ENCODE results near the gene TREH. TPM values are rescaled to one million over a fixed set of nuclear protein-coding genes. Genes with fewer than 3 reads are reported as not detected.

The TREH gene
- total RNA-seq, 2 experiments from 2014 or later, result not detected

- DNase-seq (ENCODE audit: low spot score), result no peak
- H3K9me3 ChIP-seq (ENCODE audit: low read length), result no peaks in the 10 kb centered on the region
- no peak overlapping the region for H3K4me2 ChIP-seq (ENCODE audit: low read length)
- intact Hi-C loops (cut with micrococcal nuclease; ENCODE audit: unreplicated experiment), result no loop called here
- no peak overlapping the region for H3K27ac ChIP-seq (ENCODE audit: low read depth, low read length, poor library complexity, severe bottlenecking)
- no peaks in the 10 kb centered on the region for H4K20me1 ChIP-seq (ENCODE audit: insufficient read depth, low read length)
- BruUV-seq (replicated peaks), result no TSS peak
- no peaks in the 10 kb centered on the region for H3K9me2 ChIP-seq (ENCODE audit: insufficient read depth, low read length)
- no peaks in the 10 kb centered on the region for H3K36me3 ChIP-seq (ENCODE audit: insufficient read depth, low read length)
- TF ChIP-seq, protein P1, sequence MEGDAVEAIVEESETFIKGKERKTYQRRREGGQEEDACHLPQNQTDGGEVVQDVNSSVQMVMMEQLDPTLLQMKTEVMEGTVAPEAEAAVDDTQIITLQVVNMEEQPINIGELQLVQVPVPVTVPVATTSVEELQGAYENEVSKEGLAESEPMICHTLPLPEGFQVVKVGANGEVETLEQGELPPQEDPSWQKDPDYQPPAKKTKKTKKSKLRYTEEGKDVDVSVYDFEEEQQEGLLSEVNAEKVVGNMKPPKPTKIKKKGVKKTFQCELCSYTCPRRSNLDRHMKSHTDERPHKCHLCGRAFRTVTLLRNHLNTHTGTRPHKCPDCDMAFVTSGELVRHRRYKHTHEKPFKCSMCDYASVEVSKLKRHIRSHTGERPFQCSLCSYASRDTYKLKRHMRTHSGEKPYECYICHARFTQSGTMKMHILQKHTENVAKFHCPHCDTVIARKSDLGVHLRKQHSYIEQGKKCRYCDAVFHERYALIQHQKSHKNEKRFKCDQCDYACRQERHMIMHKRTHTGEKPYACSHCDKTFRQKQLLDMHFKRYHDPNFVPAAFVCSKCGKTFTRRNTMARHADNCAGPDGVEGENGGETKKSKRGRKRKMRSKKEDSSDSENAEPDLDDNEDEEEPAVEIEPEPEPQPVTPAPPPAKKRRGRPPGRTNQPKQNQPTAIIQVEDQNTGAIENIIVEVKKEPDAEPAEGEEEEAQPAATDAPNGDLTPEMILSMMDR (conservative IDR thresholded peaks at IDR 0.05; ENCODE audit: low read length), result no peak
- TF ChIP-seq EZH2phosphoT487 (IDR thresholded peaks at IDR 0.05; ENCODE audit: borderline replicate concordance, low read depth, low read length), result no peak
- H2AFZ ChIP-seq (ENCODE audit: low read length), result no peak overlapping the region
- ChIA-PET POLR2A (interaction anchor here (2.2 kb wide), 1 partner anchor 9 kb away, joined by 14 read pairs; no protein-coding TSS in a partner anchor), CTCF (ENCODE audit: unreplicated experiment) (no interaction called here)
- no peaks in the 10 kb centered on the region for H3K79me2 ChIP-seq (ENCODE audit: insufficient read depth, low read depth, low read length)
- no peak overlapping the region for H3K4me3 ChIP-seq (ENCODE audit: low read depth, low read length, poor library complexity, severe bottlenecking)
- H3K4me1 ChIP-seq (ENCODE audit: insufficient read depth, low read length, poor library complexity, severe bottlenecking), result peaks cover 14% of the 10 kb centered on the region
Observed at GRCh38 chr11:118706546-118706825, 27.0 kb upstream of the TREH start.

DNA sequence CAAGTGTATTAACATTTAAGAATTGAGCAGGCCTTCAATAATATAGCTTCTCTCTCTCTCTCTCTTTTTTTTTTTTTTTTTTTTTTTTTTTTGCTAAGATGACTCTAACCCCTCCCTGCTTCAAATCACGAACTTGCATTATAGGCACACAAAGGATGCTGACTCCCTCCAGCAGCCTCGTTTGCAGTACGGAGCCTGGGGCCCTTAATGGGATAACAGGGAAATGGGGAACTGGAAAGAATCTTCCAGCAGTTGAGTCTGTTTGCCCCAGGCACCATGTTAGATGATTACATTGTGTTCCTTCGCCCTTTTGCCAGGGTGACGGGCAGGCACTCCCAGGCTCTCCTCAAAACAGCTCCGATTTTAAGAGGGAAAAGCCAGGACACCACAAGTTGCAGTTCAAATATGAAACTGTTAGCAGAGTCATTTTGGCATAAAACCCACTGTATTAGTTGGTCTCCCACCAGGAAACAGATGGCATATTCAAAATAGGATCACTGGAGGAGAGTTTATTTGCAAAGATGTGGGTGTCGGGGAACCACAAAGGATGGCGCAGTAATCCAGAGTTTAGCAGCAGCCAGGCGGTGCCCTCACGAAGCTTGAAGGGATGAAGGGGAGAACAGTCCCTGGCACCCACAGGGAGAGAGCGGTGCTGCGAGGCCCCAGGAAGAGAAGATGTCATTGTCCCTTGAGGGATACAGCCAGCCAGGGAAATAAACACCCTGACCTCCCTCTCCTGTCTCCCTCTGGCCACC is 26.5 kb upstream of the TREH start:
- Histone ChIP-seq H2AFZ (ENCODE audit: low read length) (peak overlapping the region; percentile 71; the same call in 1 of the 2 replicates), H3K4me3 (ENCODE audit: low read depth, low read length, poor library complexity, severe bottlenecking) (no peak overlapping the region), H3K36me3 (ENCODE audit: insufficient read depth, low read length) (no peaks in the 10 kb centered on the region), H3K4me1 (ENCODE audit: insufficient read depth, low read length, poor library complexity, severe bottlenecking) (peaks cover 14% of the 10 kb centered on the region), H4K20me1 (ENCODE audit: insufficient read depth, low read length) (no peaks in the 10 kb centered on the region), H3K9me3 (ENCODE audit: low read length) (no peaks in the 10 kb centered on the region), H3K9me2 (ENCODE audit: insufficient read depth, low read length) (no peaks in the 10 kb centered on the region), H3K4me2 (ENCODE audit: low read length) (peak overlapping the region; percentile 17; the same call in 1 of the 2 replicates), H3K79me2 (ENCODE audit: insufficient read depth, low read depth, low read length) (no peaks in the 10 kb centered on the region), H3K27ac (ENCODE audit: low read depth, low read length, poor library complexity, severe bottlenecking) (no peak overlapping the region)
- BruUV-seq (replicated peaks), result no TSS peak
- intact Hi-C loops (cut with micrococcal nuclease; ENCODE audit: unreplicated experiment), result no loop called here
- ChIA-PET CTCF (ENCODE audit: unreplicated experiment) (no interaction called here), POLR2A (interaction anchor here (0.7 to 2.2 kb wide), 5 partner anchors 9 to 87 kb away, joined by 3 to 14 read pairs (median 4); no protein-coding TSS in a partner anchor)
- no peak for TF ChIP-seq EZH2phosphoT487 (IDR thresholded peaks at IDR 0.05; ENCODE audit: borderline replicate concordance, low read depth, low read length)
- TF ChIP-seq, protein P1 (conservative IDR thresholded peaks at IDR 0.05; ENCODE audit: low read length), result no peak
- no peak for DNase-seq (ENCODE audit: low spot score)

GRCh38 chr11:118705111-118705741 is 25.8 kb upstream of the TREH start:
- CTCF ChIA-PET (ENCODE audit: unreplicated experiment), result no interaction called here
- Histone ChIP-seq H2AFZ (ENCODE audit: low read length) (peak overlapping the region; percentile 71), H3K36me3 (ENCODE audit: insufficient read depth, low read length) (no peaks in the 10 kb centered on the region), H3K79me2 (ENCODE audit: insufficient read depth, low read depth, low read length) (no peaks in the 10 kb centered on the region), H4K20me1 (ENCODE audit: insufficient read depth, low read length) (no peaks in the 10 kb centered on the region), H3K4me1 (ENCODE audit: insufficient read depth, low read length, poor library complexity, severe bottlenecking) (peaks cover 14% of the 10 kb centered on the region), H3K9me3 (ENCODE audit: low read length) (no peaks in the 10 kb centered on the region), H3K4me2 (ENCODE audit: low read length) (peak overlapping the region; percentile 17; the same call in 1 of the 2 replicates), H3K9me2 (ENCODE audit: insufficient read depth, low read length) (no peaks in the 10 kb centered on the region), H3K27ac (ENCODE audit: low read depth, low read length, poor library complexity, severe bottlenecking) (no peak overlapping the region), H3K4me3 (ENCODE audit: low read depth, low read length, poor library complexity, severe bottlenecking) (no peak overlapping the region)
- POLR2A ChIA-PET, result interaction anchor here (0.5 to 2.2 kb wide), 8 partner anchors 8 to 237 kb away, joined by 3 to 14 read pairs (median 4); no protein-coding TSS in a partner anchor
- TF ChIP-seq, protein P1 (conservative IDR thresholded peaks at IDR 0.05; ENCODE audit: low read length), result no peak
- TF ChIP-seq EZH2phosphoT487 (IDR thresholded peaks at IDR 0.05; ENCODE audit: borderline replicate concordance, low read depth, low read length), result no peak
- peak; percentile 32 for DNase-seq (ENCODE audit: low spot score)
- intact Hi-C loops (cut with micrococcal nuclease; ENCODE audit: unreplicated experiment), result no loop called here
- no TSS peak for BruUV-seq (replicated peaks)
